Stimulated activated CD4-positive, alpha-beta T cell treated with anti-CD3 and anti-CD28 coated beads, Interleukin-15, amount 100 ng/mL, for 48 hours (primary cell): Measurements from ENCODE around the gene RAI14.

Experiments
- DNase-seq, 2 donors: peaks; one replicate each; pipeline ENCODE4 v3.0.0-alpha.2; 2020; ENCODE audit warnings: low read depth in 2 of 2

RAI14 gene

DNA sequence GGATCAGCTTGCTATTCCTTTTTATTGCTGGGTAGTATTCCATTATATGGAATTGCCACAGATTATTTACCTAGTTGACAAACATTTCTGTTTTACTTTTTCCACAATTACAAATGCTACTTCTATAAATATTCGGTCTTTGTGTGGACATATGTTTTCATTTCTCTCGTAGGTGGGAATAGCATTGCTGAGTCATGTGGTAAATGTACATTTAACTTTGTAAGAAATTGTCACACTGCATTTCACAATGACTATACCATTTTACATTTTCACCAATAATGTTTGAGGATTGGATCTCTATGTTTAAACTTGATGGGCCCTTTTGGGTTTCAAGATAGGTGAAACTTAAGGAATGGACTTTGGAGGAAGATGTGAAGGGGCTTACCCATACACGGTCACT is 19.7 kb downstream of the RAI14 start:
- no peak for DNase-seq

DNA sequence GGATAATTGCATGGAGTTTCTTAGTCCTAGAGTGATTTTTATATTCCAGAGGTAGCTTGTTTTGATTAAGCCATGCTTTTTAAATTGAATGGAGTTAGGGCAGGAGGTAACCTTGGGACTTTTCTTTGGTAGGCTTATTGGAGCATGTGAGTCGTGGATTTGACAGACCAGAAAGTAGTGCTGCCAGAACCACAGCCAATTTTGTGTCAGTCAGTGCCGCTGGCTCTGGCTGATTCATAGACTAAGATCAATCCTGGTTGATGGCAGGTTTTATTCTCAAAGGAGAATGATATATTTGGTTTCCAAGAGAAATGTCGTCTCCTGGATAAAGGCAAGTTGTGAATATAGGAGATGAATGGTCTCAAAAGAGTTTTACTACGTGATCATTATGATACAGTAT is 20.3 kb downstream of the RAI14 start:
- no peak for DNase-seq

DNA sequence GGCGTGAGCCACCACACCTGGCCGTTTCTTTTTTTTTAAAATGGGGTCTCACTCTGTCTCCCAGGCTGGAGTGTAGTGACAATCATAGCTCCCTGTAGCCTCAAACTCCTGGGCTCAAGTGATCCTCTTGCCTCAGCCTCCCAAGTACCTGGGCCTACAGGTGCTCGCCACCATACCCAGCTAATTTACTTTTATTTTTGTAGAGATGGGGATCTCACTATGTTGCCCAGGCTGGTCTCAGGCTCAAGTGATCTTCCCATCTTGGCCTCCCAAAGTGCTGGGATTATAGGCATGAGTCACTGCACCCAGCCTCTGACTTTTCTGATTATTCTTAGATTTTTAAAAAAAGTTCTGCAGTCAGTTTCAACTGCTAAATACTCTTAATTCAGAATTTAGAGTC is 21.3 kb downstream of the RAI14 start:
- DNase-seq, result no peak

DNA sequence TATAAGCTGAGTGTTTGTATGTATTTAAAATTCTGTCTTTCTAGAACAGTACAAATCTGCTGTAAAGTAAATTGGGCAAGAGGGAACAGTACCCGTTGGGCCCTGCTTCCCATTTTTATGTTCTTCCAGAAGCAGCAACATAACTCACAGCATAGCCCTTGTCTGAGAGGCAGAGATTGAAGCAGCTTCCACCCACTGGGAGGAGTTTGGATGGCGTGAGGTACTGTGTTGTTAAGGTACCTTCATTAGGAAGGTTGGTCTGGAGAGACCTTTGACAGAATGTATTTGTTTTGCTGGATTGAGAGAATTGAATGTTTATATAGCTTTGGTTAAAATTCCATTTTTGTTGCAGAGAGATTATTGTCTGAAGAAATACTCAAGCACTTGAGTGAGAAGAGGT is 24.8 kb downstream of the RAI14 start:
- DNase-seq, result no peak

DNA sequence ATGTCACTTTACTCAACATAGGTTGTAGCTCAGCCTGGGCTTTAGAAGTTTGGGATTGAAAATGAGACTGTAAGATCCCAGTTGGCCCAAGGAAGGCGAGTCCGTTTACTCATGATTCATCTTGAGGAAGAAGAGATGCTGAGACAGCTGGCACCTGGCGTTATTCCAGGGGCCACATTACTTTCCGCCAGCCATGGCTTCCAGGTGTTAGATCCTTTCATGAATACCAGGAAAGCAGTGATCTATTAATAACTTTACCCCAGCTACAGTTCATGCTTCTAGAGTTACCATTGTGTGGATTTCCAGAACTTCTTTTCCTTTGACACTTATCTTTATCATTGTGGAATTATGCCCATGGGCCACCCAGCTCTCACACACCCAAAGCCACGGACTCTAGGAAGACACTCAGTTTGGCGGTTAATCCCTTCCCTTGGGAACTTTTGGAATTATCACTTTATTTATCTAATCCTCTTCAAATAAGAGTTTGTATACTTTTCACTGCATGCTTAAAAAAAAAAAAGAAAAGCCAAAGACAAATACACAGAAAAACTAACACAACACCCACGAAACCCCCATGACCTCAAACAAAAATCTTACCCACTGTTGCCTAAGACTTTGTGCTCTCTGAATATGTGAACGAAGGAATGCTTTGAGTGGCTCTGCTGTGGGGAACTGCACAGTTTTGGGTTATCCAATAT is 26.9 kb downstream of the RAI14 start:
- DNase-seq, result no peak

DNA sequence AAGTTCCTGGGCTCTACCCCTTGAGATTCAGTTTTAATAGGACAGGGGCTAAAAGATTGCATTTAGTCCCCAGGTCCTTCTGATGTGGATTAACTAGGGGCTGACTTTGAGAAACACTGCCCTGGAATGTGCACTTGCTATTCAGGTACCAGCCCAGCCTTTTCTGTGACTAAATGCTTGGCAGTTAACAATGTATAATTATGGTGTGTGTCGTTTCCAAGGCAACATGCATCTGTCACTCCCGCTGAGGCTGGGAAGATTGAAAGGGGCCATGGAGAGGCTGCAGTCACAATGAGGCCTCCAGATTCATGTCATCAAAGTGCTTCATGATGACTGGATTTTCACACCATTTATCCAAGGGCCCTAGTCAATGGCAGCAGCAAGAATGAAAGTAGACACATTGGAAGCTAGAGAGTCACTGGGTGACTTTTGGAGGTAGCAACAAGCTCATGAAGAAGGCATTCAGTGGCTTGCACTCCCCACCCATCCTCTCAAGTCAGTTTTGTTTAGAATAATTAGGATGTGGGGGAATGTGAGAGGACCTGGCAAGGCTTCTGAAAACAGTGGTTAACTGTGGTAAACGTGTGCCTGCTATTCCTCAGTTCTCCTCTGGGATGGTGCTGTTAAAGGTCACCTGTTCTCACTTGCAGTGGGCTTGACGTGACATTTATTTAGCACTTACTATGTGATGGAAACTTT is 28.3 kb downstream of the RAI14 start:
- DNase-seq, result peak in 1 of 2 donors; percentile 18

DNA sequence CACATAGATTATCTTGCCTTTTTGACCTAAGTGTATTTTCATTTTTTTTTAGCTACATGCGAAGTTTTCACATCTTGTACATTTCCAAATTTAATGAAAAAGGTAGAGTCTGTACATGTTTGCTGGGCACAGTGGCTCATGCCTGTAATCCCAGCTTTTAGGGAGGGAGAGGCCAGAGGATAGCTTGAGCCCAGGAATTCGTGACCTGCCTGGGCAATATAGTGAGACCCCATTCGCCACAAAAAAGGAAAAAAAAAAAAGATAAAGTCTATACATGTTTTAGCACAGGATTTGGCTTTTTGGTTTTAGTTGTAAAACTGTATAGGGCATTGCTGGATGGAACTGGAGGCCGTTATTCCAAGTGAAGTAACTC is 28.8 kb downstream of the RAI14 start:
- no peak for DNase-seq

DNA sequence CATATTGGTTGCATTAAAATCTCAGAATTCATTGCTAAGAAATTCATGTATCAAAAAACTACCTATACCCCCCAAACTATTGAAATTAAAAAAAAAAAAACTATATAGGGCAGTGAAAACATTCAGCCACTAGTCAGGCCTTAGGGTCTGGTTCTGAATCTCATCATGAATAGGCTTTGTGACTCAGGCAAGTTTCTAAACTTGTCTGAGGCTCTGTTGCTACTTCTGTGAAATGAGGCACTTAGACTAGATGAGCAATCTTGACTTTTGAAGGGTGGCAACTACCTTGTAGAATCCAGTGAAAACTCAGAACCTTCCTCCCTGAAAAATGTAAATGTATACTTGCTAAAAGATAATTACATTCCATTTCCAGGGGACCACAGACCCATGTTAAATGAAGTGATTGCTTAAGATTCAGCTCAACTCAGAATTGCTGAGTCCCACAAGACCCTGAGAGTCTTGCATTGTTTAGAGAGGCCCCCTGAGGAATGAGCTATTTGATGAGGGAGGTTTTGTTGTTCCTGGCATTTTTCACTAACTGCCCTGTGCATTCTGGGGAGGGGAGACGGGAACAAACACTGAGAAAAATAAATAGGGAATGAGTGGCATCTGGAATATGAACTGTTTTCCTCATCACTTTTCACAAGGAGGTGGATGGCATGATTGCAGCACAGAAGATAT is 29.5 kb downstream of the RAI14 start:
- DNase-seq, result no peak

DNA sequence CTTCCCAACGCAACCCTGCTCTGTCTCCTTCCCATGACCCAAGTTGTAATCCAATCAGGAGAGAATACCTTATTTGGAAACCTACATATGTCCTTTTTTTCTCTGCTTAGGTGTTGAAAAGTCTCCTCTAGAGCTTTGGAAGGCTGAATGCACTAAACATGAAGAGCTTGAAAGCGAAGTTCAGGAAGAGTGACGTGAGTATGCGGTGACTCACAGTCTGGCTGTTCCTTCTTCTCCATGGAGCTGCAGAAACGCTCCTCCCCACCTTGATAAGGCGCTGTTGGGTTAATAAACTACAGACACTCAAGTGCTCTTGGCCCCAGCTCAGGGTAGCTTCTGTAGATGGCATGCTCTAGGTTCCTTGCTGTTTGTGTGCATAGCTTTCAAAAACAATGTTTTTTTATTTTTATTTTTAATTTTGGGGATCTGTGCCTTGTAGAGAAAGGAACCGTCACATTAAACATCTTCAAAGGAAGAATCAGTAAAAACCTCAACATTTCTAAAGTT is 30.7 kb downstream of the RAI14 start:
- no peak for DNase-seq

DNA sequence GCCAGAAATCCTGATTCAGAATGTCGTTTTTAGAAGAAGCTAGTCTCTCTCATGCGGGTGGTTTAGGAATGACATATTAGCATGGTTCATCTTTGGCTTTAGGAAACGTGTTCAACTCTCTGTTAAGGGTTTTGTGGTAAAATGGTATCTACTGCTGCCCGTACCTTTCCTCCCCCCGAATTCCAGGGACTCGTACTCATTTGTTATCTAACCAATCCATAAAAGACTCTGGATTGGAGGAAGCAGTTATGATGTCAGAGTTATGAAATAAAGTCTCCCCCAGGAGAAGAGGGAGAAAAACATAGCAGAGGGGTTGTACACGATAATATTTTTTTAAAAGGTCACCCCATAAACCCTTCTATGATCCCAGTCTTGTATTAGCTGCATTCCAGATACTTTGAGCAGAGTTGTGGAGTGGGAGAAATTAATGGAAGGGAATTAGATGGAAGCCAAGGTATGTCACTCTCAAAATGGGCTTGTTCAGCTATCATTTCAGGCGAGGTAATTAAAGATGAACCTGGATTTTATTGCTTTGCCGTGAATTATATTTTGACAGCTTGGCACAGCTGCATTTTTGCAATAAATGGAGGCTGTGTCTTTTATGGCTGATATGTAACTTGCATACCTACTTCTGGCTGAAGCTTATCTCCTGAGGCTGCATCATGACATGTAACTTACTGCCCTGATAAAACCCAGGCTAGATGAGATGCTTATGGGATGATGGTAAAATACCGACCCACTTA is 31.3 kb downstream of the RAI14 start:
- DNase-seq, result no peak

DNA sequence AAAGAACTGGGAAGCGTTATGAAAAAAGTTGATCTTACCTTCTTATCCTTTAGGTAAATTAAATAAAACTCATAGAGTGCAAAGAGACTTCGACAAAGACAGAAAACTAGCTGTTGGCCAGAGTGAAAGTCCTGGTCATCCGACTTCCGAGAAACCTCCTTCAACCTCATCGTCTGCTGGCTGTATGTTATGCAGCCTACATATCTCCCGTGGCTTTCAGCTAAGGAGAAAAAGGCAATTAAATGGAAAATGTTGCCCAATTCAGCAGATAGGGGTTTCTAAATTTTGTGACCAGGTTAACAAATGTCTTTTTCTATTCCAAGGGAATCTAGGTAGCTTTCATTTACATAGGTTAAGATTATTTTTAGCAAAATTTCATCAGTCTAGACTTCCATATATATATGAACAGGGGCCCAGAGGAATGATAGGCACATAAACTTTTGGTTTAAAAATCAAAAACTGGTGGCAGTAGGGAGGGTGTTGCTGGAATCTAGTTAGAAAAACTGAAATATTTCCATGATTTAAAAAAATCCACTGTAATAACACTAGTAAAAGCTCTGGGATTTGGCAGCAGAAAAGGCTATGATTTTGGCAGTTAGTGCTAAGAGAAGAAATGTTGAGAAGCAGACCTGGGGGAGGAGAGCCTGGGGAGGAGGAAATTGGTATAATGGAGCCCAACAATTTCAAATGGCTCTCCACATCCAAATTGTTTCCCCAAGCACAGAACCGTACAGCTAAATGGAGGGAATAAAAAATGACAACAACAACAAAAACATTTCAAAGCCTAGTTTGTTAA is 32.1 kb downstream of the RAI14 start:
- DNase-seq, result no peak

DNA sequence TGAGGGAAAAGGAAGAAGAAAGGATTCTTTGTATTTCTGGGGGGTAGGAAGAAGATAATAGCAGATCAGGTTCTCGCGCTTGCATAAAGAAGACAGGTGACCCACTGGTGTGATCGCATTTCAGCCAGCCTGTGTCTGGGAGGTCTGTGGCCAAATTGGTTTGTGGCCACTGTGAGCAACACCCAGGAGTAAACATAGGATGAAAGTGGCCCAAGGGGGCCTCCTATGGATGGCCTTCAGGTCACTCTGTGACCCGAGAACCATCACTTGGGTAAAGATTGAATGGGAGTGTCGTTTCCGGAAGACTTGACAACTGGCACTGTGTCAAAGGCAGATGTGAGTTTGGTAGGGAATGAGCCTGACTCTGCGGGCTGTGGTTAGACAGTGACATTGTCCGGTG is 34.2 kb downstream of the RAI14 start:
- DNase-seq, result no peak

DNA sequence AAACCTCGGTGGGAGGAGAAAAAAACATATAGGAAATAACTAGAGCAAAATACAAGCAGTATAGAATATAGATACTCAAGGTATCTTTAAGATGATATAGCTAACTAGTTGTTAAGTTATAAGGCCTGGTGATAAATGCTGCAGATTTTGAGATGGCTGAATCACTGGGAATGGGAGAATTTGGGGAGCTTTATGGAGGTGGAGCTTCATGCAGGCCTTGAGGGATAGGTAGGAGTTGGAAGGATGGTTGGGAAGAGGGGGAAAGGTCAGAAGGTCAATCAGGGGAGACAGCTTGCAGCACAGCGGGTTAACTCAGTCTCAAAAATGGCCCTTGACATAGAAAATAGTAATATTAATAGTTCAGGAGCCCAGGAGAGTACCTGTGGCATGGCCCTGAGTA is 34.8 kb downstream of the RAI14 start:
- no peak for DNase-seq

DNA sequence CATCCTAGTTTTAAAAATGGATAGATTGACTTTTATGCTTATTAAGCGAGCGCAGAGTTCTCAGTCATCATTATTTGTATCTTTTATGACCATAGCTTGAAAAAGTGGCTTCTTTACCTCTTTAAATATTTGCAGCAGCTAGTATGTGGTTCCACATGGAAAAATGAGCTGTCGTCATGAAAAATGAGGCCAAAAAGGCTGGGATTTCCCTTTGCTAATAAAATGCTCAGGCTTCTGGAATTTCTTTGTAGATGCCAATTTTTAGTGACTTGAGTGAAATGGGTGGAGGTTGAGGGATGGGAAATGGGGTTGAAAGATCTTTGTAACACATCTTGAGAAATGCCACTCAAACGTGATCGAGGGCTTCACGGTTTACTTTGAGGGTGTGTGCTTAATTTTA is 35.2 kb downstream of the RAI14 start:
- no peak for DNase-seq

DNA sequence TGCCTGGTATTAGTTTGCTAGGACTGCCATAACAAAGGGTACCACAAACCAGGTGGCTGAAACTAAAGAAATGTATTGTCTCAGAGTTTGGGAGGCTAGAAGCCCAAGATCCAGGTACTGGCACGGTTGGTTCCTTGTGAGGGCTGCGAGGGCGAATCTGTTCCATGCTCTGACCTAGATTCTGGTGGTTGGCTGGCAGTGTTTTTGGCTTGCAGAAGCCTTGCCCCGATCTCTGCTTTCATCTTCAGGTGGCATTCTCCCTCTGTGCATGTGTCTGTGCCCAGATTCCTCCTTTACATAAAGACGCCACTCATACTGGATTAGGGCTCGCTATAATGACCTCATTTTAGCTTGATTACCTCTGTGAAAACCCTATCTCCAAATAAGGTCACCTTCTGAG is 36.7 kb downstream of the RAI14 start:
- no peak for DNase-seq

DNA sequence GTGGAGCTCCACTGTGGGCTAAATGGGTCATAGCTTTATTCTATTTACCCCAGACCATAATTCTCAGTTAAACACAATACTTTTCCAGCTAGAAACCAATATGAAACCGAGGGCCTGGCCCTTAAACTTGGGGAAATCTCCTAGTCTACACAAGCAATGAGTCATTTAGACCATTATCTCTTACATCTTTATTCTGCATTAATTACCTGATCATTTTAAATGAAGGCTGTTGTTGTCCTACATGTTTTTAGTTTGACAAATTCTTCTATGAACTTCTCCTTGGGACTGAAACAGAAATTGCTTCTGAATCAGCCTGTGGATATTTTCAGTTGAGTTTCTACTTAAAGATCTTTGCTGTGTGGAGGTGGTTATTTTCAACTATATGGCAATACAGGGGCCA is 37.9 kb downstream of the RAI14 start:
- DNase-seq, result no peak

DNA sequence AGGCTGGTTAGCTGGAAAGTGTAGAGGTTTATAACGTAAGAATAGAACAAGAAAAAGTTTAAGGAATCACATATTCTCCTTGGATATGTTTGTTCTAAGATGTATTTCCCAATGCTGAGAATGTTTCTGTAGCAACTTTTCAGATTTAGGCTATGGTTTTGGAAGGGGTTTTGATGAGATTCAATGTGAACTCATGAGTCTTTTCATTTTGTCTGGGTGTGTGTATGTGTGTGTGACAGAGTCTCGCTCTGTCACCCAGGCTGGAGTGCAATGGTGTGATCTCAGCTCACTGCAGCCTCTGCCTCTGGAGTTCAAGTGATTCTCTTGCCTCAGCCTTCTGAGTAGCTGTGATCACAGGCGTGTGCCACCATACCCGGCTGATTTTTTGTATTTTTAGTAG is 38.6 kb downstream of the RAI14 start:
- no peak for DNase-seq

DNA sequence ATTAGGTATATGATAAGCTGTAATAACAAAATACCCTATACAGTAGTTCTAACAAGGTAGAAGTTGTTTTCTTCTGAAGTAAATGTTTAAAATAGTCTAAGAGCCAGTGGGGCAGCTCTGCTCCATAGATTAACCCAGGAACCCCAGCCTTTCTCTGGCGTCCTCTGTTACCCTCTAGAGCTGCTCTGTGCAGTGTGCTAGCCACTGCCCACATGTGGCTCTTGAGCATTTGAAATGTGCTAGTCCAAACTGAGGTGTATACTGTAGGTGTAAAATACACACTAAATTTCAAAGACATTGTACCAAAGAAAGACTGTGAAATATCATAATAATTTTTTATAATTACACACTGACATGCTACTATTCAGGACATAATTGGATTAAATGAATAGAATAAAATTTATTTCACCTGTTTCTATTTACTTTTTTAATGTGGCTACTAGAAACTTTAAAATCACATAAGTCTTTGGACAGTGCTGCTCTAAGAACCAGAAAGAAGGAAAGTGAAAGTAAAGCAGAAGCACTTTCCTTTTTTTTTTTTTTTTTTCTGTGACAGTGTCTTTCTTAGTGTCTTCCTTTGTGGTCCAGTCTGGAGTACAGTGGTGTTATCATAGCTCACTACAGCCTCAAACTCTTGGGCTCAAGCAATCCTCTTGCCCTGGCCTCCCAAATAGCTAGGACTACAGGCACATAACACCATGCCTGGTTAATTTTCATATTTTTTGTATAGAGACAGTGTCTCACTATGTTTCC is 39.3 kb downstream of the RAI14 start:
- DNase-seq, result no peak

DNA sequence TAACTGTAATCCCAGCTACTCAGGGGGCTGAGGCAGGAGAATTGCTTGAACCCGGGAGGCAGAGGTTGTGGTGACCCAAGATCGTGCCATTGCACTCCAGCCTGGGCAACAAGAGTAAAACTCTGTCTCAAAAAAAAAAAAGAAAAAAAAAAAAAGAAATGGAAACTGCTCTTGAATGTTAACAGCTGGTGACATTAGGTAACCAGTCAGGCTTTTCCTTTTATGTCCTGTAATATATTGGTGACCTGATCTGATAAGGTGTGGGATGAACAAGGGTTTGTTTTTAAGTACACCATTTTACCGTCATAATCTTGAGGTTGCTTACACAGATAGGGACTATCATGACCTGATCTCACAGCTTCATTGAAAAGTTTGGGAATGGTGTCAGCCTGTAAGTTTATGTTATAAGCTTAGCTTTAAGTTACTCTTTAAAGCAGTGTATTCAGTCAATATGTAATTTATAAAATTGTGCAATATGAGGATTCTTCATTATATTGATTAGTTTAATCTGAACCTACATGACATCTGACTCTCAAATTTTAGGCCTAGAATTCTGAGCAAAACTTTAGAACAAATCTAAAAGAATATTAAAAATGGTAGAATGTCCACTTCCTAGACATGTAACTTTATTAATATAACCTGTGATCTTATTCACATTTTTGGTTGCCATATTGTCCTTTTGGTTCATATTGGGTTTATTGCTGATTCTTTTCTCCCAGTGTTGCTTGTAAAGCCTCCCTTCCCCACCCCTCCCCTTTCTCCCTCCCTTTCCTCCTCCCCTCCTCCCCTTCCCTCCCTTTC is 41.4 kb downstream of the RAI14 start:
- no peak for DNase-seq

DNA sequence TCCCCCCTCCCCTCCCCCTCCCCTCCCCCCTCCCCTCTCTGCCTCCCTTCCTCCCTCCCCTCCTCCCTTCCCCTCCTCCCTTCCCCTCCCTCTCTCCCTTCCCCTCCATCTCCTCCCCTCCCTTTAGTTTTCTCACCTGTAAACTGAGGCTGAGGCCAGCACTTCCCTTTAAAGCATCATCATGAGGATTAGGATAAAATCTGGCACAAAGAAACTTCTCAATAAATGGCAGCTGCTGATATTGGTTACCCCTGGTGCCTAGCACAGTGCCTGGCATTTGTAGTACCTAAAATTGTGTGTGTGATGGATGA is 41.9 kb downstream of the RAI14 start:
- no peak for DNase-seq
